ENCODE results near the gene CFAP20DC.

The CFAP20DC gene

DNA sequence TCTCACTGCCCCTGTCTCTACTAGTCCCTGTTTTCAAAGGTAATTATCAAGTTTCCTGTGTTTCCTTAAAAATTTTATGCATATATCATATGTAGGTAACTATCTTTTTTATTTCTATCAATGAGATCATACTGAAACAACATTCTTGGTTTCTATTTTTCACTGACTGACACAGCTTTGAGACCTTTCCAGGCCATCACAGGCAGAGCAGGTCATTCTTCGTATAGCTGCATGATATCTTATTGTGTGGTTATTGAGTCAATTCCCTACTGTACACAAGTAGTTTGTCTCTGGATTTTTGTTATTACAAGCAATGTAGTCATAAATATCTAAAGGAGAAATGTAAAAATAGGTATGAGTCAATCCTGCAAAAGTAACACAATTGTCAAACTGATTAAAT lies 169.6 kb downstream of the CFAP20DC start:
- Histone ChIP-seq H2BK120ac (ENCODE audit: low read depth, low read length) (no peak overlapping the region), H3K27me3 (ENCODE audit: control insufficient read depth in 1 of 2, insufficient read depth in 1 of 2, low read length in 2 of 2) (no peaks in the 10 kb centered on the region), H3K4me1 (ENCODE audit: control insufficient read depth, insufficient read depth, low read depth, low read length) (no peaks in the 10 kb centered on the region), H3K9me3 (ENCODE audit: control insufficient read depth, low read length) (no peaks in the 10 kb centered on the region), H3K9ac (ENCODE audit: low read length) (no peak overlapping the region), H3K14ac (ENCODE audit: low read length in 2 of 2) (no peak overlapping the region), H3K36me3 (ENCODE audit: control insufficient read depth in 1 of 2, insufficient read depth in 2 of 2, low read depth in 1 of 2, low read length in 2 of 2) (no peaks in the 10 kb centered on the region), H3K27ac (ENCODE audit: low read length, poor library complexity, severe bottlenecking) (no peak overlapping the region), H3K4me3 (ENCODE audit: insufficient read depth in 1 of 2, low read depth in 1 of 2, low read length in 2 of 2) (no peak overlapping the region), H2AFZ (ENCODE audit: low read depth, low read length) (no peak overlapping the region), H3K23ac (ENCODE audit: low read length in 2 of 2) (no peak overlapping the region), H2BK5ac (ENCODE audit: low read depth, low read length, poor library complexity, severe bottlenecking) (no peak overlapping the region), H3K4me2 (ENCODE audit: low read length, poor library complexity, severe bottlenecking) (no peak overlapping the region), H3K79me1 (replicated peaks; ENCODE audit: low read length, poor library complexity, severe bottlenecking) (no peaks in the 10 kb centered on the region), H2BK15ac (ENCODE audit: low read depth, poor library complexity, severe bottlenecking) (no peak overlapping the region), H4K8ac (ENCODE audit: low read length) (no peak overlapping the region), H3K4ac (ENCODE audit: low read depth in 1 of 2, low read length in 2 of 2) (no peak overlapping the region), H4K91ac (ENCODE audit: low read length) (no peak overlapping the region), H3K18ac (ENCODE audit: low read depth in 1 of 2, low read length in 2 of 2) (no peak overlapping the region), H2AK5ac (ENCODE audit: low read length, severe bottlenecking) (no peak overlapping the region), H2BK12ac (ENCODE audit: low read length in 2 of 2) (no peak overlapping the region)
- WGBS = no CpG with 5 or more reads among the region's 1 CpG
- DNase-seq = no peak

GRCh38 chr3:58874795-58875194 lies 175.0 kb downstream of the CFAP20DC start:
- no peaks in the 10 kb centered on the region for H3K27me3 ChIP-seq (ENCODE audit: control insufficient read depth in 1 of 2, insufficient read depth in 1 of 2, low read length in 2 of 2)
- no peak overlapping the region for H3K4me3 ChIP-seq (ENCODE audit: insufficient read depth in 1 of 2, low read depth in 1 of 2, low read length in 2 of 2)
- no peak overlapping the region for H3K14ac ChIP-seq (ENCODE audit: low read length in 2 of 2)
- no peak overlapping the region for H2BK15ac ChIP-seq (ENCODE audit: low read depth, poor library complexity, severe bottlenecking)
- no peak overlapping the region for H3K18ac ChIP-seq (ENCODE audit: low read depth in 1 of 2, low read length in 2 of 2)
- H4K91ac ChIP-seq (ENCODE audit: low read length) = no peak overlapping the region
- no peak overlapping the region for H3K4ac ChIP-seq (ENCODE audit: low read depth in 1 of 2, low read length in 2 of 2)
- H2BK120ac ChIP-seq (ENCODE audit: low read depth, low read length) = no peak overlapping the region
- H3K9ac ChIP-seq (ENCODE audit: low read length) = peak overlapping the region; percentile 36
- no peaks in the 10 kb centered on the region for H3K9me3 ChIP-seq (ENCODE audit: control insufficient read depth, low read length)
- H2BK5ac ChIP-seq (ENCODE audit: low read depth, low read length, poor library complexity, severe bottlenecking) = no peak overlapping the region
- H3K27ac ChIP-seq (ENCODE audit: low read length, poor library complexity, severe bottlenecking) = no peak overlapping the region
- H3K79me1 ChIP-seq (replicated peaks; ENCODE audit: low read length, poor library complexity, severe bottlenecking) = no peaks in the 10 kb centered on the region
- no peak overlapping the region for H2AFZ ChIP-seq (ENCODE audit: low read depth, low read length)
- H4K8ac ChIP-seq (ENCODE audit: low read length) = no peak overlapping the region
- no peaks in the 10 kb centered on the region for H3K36me3 ChIP-seq (ENCODE audit: control insufficient read depth in 1 of 2, insufficient read depth in 2 of 2, low read depth in 1 of 2, low read length in 2 of 2)
- H3K4me2 ChIP-seq (ENCODE audit: low read length, poor library complexity, severe bottlenecking) = no peak overlapping the region
- no peaks in the 10 kb centered on the region for H3K4me1 ChIP-seq (ENCODE audit: control insufficient read depth, insufficient read depth, low read depth, low read length)
- no peak overlapping the region for H2AK5ac ChIP-seq (ENCODE audit: low read length, severe bottlenecking)
- no peak overlapping the region for H3K23ac ChIP-seq (ENCODE audit: low read length in 2 of 2)
- H2BK12ac ChIP-seq (ENCODE audit: low read length in 2 of 2) = no peak overlapping the region
- 63% methylated on average over 2 of the region's 2 CpGs for whole genome bisulfite sequencing
- no peak for DNase-seq

DNA sequence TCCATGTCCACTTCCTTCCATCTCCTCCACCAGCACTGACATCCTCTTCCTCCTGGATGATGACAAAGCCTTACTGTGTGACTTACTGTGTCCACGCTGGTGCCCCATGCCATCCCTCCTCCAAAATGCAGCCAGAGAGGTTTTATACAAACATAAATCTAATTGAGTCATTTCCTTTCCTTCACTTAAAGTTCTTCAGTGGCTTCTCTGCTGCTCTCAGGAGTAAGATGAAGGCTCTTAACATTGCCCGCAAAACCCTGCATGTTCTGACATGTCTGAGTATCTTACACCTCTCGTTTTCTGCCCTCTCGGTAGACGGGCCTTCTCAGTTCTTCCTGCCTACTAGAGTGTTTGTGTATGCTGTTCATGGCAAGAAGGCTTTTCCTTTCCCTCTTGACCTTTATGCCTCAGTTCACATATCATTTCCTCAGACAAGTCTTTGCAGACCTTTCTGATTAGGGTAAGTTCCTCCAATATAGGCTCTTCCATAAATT lies 175.5 kb downstream of the CFAP20DC start:
- no peak overlapping the region for H2BK12ac ChIP-seq (ENCODE audit: low read length in 2 of 2)
- no peak overlapping the region for H3K14ac ChIP-seq (ENCODE audit: low read length in 2 of 2)
- no peaks in the 10 kb centered on the region for H3K4me1 ChIP-seq (ENCODE audit: control insufficient read depth, insufficient read depth, low read depth, low read length)
- H3K9me3 ChIP-seq (ENCODE audit: control insufficient read depth, low read length) = no peaks in the 10 kb centered on the region
- no peak overlapping the region for H2BK120ac ChIP-seq (ENCODE audit: low read depth, low read length)
- H4K91ac ChIP-seq (ENCODE audit: low read length) = no peak overlapping the region
- peak; percentile 36 for DNase-seq
- no peaks in the 10 kb centered on the region for H3K27me3 ChIP-seq (ENCODE audit: control insufficient read depth in 1 of 2, insufficient read depth in 1 of 2, low read length in 2 of 2)
- no peak overlapping the region for H2BK5ac ChIP-seq (ENCODE audit: low read depth, low read length, poor library complexity, severe bottlenecking)
- H3K36me3 ChIP-seq (ENCODE audit: control insufficient read depth in 1 of 2, insufficient read depth in 2 of 2, low read depth in 1 of 2, low read length in 2 of 2) = no peaks in the 10 kb centered on the region
- H3K23ac ChIP-seq (ENCODE audit: low read length in 2 of 2) = no peak overlapping the region
- 3% methylated on average over 5 of the region's 5 CpGs for WGBS
- no peak overlapping the region for H2AFZ ChIP-seq (ENCODE audit: low read depth, low read length)
- H3K79me1 ChIP-seq (replicated peaks; ENCODE audit: low read length, poor library complexity, severe bottlenecking) = no peaks in the 10 kb centered on the region
- H3K4ac ChIP-seq (ENCODE audit: low read depth in 1 of 2, low read length in 2 of 2) = no peak overlapping the region
- H3K9ac ChIP-seq (ENCODE audit: low read length) = peak overlapping the region; percentile 36
- no peak overlapping the region for H2AK5ac ChIP-seq (ENCODE audit: low read length, severe bottlenecking)
- no peak overlapping the region for H2BK15ac ChIP-seq (ENCODE audit: low read depth, poor library complexity, severe bottlenecking)
- H3K4me2 ChIP-seq (ENCODE audit: low read length, poor library complexity, severe bottlenecking) = no peak overlapping the region
- no peak overlapping the region for H4K8ac ChIP-seq (ENCODE audit: low read length)
- H3K27ac ChIP-seq (ENCODE audit: low read length, poor library complexity, severe bottlenecking) = no peak overlapping the region
- H3K4me3 ChIP-seq (ENCODE audit: insufficient read depth in 1 of 2, low read depth in 1 of 2, low read length in 2 of 2) = no peak overlapping the region
- H3K18ac ChIP-seq (ENCODE audit: low read depth in 1 of 2, low read length in 2 of 2) = peak overlapping the region in 1 of 2 experiments; percentile 7

DNA sequence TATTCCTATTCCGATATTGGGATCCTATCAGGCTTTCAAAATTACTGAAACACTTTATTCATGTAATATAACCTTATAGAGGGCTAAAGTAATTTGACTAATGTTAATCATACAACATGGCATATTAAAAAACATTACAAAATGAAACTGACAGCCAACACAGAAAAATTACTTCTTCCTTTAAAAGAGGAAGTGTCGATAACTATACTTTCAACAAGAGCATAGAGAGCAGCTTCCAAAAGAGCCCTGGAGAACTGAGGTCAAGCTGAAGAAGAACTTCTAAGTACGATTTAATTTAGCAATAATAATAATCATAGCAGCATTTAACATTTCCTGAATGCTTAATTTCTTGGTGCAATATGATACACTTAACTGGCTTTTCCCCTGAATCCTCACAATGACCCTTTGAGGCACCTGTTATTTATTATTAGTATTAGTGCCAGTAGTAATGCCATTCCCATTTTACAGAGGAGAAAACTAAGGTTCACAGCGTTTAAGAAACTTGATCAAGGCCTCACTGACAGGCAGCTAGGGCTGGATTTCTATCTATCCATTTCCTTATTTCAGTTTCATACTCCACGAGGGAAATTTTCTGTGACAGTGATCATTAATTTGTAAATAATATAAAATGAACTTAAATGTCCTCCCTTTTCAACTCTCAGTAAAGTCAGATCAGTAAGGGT lies 181.6 kb downstream of the CFAP20DC start:
- Histone ChIP-seq H4K8ac (ENCODE audit: low read length) (no peak overlapping the region), H3K79me1 (replicated peaks; ENCODE audit: low read length, poor library complexity, severe bottlenecking) (no peaks in the 10 kb centered on the region), H2BK15ac (ENCODE audit: low read depth, poor library complexity, severe bottlenecking) (no peak overlapping the region), H3K9me3 (ENCODE audit: control insufficient read depth, low read length) (no peaks in the 10 kb centered on the region), H3K4me1 (ENCODE audit: control insufficient read depth, insufficient read depth, low read depth, low read length) (no peaks in the 10 kb centered on the region), H3K27ac (ENCODE audit: low read length, poor library complexity, severe bottlenecking) (no peak overlapping the region), H2BK12ac (ENCODE audit: low read length in 2 of 2) (no peak overlapping the region), H2BK120ac (ENCODE audit: low read depth, low read length) (no peak overlapping the region), H3K23ac (ENCODE audit: low read length in 2 of 2) (no peak overlapping the region), H3K14ac (ENCODE audit: low read length in 2 of 2) (no peak overlapping the region), H2AK5ac (ENCODE audit: low read length, severe bottlenecking) (no peak overlapping the region), H3K36me3 (ENCODE audit: control insufficient read depth in 1 of 2, insufficient read depth in 2 of 2, low read depth in 1 of 2, low read length in 2 of 2) (no peaks in the 10 kb centered on the region), H3K9ac (ENCODE audit: low read length) (no peak overlapping the region), H4K91ac (ENCODE audit: low read length) (no peak overlapping the region), H3K4me3 (ENCODE audit: insufficient read depth in 1 of 2, low read depth in 1 of 2, low read length in 2 of 2) (no peak overlapping the region), H3K4me2 (ENCODE audit: low read length, poor library complexity, severe bottlenecking) (no peak overlapping the region), H3K4ac (ENCODE audit: low read depth in 1 of 2, low read length in 2 of 2) (no peak overlapping the region), H2AFZ (ENCODE audit: low read depth, low read length) (no peak overlapping the region), H3K27me3 (ENCODE audit: control insufficient read depth in 1 of 2, insufficient read depth in 1 of 2, low read length in 2 of 2) (no peaks in the 10 kb centered on the region), H2BK5ac (ENCODE audit: low read depth, low read length, poor library complexity, severe bottlenecking) (no peak overlapping the region), H3K18ac (ENCODE audit: low read depth in 1 of 2, low read length in 2 of 2) (no peak overlapping the region)
- DNase-seq = no peak
- WGBS = 100% methylated on average over 1 of the region's 5 CpGs
